GM21717 (cell line): Measurements from ENCODE around the gene RIT2.

Experiments
- ATAC-seq: cut with Tn5 transposase; IDR thresholded peaks from one replicate; pipeline ENCODE4 v1.9.1; 2021; ENCODE audit warnings: mild to moderate bottlenecking, moderate library complexity; ENCODE audit not compliant: unreplicated experiment

Gene RIT2

DNA sequence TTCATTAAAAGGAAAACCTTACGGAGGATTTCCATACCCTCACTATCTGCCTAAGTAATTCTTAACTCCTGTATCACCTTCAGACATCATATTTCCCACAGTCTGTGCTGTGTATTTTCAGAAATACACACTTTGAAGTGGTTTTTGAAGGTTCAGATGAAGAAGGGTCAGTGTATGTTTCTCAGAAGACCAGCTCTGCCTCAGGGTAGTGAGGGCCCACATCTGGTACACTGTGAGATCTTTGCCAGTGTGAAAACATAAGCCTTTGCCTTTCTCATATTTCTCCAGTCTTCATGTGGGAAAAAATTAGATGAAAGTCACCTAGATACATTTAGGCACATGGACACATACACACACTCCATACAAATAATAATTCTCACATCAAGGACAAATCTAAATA lies 408.4 kb downstream of the RIT2 start:
- no peak for ATAC-seq

DNA sequence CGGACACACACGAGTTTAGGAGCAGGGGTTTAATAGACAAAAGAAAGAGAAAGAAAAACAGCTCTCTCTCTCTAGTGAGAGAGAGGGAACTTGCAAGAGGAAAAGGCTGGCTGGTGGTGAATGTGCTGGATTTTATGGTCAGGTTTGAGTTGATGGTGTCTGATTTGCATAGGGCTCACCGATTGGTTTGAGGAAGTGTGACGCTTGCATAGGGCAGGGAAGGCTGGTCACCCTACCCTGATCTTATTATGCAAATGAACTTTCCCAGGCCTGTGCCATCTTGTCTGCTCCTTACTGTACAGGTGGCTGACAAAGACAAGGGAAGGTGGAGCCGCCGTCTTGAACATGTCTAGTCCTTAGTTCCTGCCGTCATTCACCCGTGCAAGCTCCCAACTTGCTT lies 408.9 kb downstream of the RIT2 start:
- no peak for ATAC-seq

DNA sequence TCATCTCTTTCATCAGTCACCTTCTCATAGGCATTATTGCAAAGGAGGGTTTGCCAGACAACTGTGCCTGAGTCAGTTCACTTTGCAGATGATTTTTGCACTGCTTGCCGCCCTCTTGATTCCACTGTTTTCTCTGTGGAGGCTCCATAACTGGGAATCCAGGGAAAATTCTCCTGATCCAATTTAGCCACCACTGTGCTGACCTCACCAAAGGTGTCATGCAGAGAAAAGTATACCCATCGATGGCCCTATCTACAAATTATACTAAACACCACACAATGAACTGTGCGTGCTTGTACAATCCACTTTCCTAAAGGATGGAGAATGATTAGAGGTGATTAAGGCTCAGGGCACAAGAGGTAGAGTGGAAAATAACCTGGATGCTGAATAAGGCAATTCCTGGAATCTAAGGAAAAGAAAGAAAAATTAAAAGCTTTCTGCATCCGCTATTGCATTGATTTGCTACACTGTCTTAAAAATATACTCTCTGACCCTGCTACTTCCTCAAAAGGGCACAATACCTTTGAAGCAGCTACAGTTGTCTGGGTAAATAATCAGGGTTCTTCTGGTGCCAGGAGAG lies 409.4 kb downstream of the RIT2 start:
- ATAC-seq, result no peak
